IPS DF 4.7 (cell line): Measurements from ENCODE around the gene ENKUR.
"Not testable (repeated sequence)": the region's sequence is repeated elsewhere in the genome, so short reads cannot be mapped to it uniquely, and the experiment has no call there.

Experiments
- DNase-seq: peaks from one replicate; pipeline ENCODE4 v3.0.0-alpha.2; 2013; ENCODE audit warnings: low spot score; ENCODE audit errors: extremely low read depth

The ENKUR gene

GRCh38 chr10:25023278-25023677, 7.3 kb upstream of the ENKUR start:
- DNase-seq = no peak

DNA sequence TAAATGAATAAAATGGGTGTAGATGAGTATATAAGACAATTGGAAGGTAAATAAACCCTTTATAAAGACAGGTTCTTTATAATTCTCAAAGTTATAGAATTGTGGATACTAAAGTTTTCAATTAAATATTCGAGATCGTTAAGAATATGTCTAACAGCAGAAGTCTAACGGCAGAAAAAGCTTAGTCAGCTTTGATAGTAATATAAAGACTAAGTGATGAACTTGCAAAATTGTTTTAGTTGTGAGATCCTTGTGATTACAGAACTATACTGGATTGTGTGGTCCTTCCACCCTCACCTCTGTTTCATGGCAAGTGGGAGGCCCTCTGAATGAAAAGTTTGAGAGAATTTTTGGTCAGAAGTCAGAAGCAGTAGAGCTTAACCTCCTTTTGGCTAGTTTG, 2.7 kb upstream of the ENKUR start:
- DNase-seq = no peak

GRCh38 chr10:25017661-25018060, 1.7 kb upstream of the ENKUR start:
- no peak for DNase-seq

- peak; percentile 2 for DNase-seq
These were observed 1.2 kb upstream of the ENKUR start for GRCh38 chr10:25017154-25017590.

DNA sequence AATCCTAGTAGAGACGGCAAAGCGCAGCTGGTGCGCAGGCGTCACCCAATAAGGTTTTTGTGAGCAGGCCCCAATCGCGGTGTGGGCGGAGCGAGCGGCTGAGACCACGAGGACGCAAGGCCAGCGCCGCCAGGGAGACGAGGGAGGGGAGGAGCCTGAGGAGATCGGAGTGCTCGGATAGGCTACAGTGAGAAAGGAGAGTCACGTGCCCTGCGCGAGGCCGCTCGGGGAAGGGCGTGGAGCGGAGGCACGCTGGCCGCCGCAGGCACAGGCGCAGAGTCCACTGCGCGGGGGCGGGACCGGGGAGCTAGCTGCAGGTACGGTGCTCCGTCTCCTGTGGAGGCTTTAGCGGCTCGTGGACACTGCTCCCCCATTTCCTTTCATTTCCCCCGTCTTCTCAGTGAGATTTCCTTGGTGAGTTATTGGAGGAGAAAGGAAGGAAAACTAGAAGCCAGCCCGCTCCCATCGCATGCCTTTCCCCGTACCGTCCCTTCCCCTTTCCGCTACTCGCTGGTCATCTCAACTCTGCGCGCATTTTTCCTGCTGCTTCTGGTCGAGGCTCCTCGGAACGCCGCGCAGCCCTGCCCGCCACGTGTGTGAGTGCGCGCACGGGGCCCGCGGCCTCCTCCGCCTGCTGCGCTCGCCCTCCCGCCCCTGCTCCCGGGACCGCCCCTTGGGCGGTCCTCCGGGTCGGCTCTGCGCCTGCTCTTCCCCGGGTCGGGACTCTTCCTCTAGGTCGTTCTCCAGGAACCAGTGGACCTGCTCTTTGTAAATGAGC, 607 bp upstream of the ENKUR start, which contains the start of gene THNSL1:
TSS of gene THNSL1 (plus strand) at position 237 of the 778 bp plus-strand sequence. CDS start 6,612 bp downstream, outside the sequence.
- peak; percentile 89 for DNase-seq

DNA sequence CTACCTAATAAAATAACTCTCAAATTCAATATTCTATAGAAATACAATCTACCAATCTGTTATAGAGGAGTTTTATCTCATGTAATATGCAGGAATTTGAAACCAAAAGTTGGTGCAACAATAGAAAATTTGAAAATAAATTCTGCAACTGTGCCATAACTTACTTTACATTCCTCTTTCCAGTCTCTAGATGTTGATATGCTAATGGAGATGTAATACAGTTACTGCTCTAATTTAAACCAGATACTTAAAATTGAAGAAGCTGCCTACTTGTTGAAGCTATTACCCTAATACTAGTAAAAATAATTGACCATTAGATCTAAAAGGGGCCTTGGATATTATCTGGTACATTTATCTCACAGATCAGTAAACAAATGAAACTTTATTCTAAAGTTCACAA, 1.4 kb downstream of the ENKUR start:
- no peak for DNase-seq

- not testable (repeated sequence) for DNase-seq
These were observed 4.4 kb downstream of the ENKUR start for GRCh38 chr10:25011591-25011990.

- DNase-seq = no peak
These were observed 17.9 kb downstream of the ENKUR start for GRCh38 chr10:24998044-24998443.

DNA sequence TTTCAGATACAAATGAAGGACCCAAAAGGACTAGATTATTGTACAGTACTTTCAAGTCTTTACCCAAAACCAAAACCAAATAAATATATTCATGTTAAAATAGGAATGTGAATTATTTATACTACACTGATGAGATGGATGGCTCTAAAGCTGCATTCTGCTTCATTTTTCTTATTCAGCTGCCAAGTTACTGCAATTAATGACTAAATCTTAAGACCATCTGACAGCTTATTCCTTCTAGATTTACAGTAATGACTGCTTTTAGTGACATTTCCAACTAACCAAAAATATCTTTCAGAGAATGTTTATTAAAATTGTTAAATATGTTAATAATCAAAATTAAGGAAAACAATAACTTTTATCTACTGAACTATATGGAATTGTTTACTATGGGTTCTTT, 20.9 kb downstream of the ENKUR start:
- no peak for DNase-seq

- no peak for DNase-seq
These were observed 22.6 kb downstream of the ENKUR start for GRCh38 chr10:24993237-24993958.

DNA sequence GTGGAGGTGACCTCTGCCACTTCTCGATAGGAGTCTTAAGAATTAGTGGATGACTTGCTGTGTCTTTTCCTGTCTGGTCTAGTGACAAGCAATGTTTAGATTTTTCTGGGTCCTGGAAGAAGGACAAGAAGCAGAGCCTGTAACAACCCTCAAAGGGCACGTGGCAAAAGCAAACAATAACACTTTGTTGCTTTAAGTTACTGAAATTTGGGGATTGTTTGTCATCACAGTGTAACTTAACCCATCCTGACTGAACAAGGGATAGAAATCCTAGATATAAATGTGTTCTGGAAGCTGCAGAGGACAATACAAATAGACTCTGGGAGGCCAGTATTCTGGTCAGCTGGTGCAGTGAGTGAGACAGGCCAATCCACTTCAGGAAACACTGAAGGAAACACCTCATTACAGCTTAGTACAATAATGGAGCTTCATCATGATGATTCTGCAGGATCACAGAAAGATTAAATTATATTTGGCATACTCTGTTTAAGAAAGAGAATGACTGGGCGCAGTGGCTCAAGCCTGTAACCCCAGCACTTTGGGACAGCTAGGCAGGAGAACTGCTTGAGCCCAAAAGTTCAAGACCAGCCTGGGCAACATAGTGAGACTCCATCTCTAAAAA, 23.3 kb downstream of the ENKUR start:
- no peak for DNase-seq

GRCh38 chr10:24991298-24991697, 24.7 kb downstream of the ENKUR start:
- no peak for DNase-seq

GRCh38 chr10:24989867-24990266, 26.1 kb downstream of the ENKUR start:
- DNase-seq = no peak

GRCh38 chr10:24988831-24989640, 26.9 kb downstream of the ENKUR start:
- DNase-seq = no peak

DNA sequence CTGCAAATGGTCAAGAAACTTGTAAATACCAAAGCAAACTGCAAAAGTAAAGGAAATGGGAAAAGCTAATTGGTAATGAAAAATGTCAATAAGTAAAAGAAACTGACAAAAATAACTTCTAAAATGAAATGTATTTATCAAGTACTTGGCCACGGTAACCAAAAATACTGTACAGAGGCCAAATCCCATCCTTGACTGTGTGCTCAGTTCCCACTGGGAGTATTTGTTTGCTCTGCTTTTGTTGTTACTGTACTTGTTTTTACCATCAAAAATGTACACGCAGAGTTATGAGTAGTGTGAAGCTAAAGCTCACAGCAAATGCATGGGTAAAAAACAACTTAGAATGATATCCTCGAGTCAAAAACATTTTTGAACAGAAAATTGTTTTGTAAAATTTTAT, 31.1 kb downstream of the ENKUR start:
- DNase-seq = no peak

- DNase-seq = no peak
These were observed 32.0 kb downstream of the ENKUR start for GRCh38 chr10:24983946-24984345.

DNA sequence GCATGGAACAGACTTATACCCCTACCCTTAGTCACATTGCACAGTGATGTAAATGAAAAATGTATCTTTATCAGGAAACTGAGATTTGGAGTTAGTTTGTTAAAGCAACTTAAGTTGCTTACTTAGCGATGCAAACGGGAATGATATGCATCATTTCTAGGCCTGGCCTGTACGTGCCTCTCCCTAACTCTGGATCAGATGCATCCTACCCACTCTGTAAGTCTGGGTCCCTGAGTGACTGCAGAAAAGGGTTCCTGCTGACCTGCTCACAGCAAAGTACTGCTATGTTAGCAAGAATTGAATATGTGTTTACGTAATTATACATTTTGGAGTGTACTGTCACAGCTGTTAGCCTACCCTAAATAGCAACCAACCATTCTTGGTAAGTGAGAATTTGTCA, 32.8 kb downstream of the ENKUR start:
- DNase-seq = no peak

DNA sequence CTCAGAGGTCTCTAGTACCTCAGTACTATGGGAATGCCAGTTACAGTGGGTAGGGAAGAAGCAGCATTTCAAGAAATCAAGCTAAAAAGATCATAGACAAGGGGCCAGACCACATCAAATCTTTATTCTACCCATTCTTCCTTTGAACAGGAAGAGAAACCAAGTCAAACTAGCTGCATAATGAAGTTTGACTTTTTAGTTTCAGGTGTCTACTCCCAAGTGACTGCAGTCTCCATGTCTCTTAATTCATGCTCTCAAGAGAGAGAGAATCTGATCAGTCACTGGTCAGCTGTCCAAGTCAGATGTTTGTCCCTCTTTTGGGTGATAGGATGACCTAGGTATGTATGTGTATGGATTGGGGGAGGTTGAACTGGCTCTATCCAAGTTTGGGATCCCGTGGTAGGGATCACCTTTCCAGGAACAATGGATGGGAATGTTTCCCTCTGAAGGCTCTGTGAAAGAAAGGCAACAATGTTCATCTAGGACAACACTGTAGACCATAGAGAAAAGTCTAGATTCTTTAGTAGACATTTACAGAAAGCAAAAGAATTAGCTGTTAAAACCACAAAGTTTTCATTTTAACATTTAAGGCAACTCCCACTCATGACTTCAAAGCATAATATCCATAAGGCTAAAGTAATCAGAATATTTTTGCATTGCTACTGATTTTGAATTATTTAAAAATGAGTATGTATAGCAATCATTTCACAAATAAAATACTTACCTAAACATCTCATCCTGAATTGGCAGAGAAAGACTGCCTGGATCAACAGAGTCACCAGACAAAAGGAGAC, 33.4 kb downstream of the ENKUR start:
- DNase-seq = no peak

DNA sequence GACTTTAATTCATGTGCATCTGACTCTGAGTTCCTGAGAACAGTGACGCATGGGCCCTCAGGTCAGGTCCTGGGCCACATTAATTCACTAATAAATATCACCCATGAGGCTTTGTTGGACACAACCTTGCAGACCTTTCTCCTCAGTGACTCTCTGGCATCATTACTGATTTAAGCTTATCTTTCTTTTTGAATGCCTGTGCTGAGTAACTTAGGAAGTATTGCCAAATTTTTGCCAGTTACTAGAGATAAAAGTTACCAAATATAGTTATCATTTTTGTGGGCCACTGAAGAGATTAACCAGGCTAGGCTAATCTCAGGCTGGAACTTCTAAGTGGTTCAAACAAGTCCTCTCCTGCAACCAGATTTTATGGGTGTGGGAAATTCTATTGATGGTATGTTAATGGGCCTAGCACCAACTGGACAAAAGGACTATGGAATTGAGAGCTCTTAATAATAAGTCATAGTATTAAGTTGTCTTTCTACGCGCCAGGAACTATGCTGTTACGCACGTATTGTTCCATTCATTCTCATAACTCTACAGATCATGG, 34.7 kb downstream of the ENKUR start:
- no peak for DNase-seq

DNA sequence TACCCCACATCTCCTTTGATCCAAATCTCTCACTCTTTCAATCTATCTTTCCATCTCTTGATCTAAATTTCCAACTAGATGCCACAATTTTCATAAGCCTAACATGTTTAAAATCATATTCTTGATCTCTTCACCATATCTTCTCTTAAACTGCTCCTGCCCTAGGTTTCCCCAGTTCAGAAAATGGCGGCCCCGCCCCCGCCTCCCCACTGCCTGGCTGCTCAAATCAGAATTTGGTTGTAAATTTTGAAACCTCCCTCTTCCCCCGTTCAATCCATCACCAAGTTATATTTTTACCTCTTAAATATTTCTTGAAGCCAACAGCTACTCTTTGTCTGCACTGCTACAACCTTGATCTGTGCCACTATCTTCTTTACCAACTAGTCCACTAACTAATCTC, 36.3 kb downstream of the ENKUR start:
- DNase-seq = no peak
